TTC549 (cell line): ENCODE results near the gene AKNAD1.

Experiments
- FAIRE-seq: peaks from 2 replicates; lab custom pipeline; 2012; peaks lifted over from hg19 to GRCh38; lab: Jason Lieb, UNC

Gene AKNAD1

DNA sequence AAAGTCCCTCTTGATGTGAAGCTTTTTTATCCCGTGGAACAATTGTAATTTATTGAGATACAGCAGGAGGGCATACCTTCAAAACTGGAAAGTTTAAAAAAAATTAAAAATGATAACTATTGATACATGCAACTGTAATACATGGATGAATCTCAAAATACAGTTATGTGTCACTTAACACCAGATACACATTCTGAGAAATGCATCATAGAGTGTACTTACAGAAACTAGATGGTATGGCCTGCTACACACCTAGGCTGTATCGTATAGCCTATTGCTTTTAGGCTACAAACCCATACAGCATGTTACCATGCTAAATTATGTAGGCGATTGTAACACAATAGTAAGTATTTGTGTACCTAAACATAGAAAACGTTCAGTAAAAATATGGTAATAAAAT lies 7.1 kb upstream of the AKNAD1 start:
- FAIRE-seq = no peak

DNA sequence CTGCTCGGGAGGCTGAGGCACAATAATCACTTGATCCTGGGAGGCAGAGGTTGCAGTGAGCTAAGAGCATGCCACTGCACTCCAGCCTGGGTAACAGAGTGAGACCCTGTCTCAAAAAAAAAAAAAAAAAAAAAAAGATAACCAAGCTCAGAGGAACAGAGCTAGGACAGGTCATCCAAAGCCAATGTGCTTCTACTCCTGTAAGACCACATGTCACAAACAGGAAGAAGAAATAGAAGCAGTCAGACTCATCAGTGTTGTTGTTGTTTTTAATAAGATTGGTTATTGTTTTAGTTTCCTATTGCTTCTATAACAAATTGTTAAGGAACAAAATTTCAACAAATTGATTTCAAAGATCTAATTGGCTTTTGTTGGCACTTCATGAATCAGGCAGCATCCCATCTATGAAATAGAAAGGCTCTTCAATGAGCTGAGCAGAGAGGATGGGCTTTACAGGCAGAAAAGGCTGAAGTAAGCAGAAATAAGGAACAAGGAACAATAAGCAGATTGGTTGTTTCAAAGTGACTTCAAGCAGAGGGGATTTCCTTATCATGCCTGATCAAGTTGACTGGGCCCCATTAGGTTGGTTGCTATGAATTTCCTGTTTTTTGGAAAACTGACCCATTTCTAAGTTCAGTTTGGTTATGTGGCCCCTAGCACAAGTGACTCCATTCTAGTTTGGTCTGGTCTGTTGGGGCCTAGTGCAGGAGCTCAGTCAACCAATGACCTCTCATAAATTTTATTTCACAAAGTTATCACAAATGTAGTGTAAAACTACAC lies 6.0 kb upstream of the AKNAD1 start:
- FAIRE-seq = no peak

DNA sequence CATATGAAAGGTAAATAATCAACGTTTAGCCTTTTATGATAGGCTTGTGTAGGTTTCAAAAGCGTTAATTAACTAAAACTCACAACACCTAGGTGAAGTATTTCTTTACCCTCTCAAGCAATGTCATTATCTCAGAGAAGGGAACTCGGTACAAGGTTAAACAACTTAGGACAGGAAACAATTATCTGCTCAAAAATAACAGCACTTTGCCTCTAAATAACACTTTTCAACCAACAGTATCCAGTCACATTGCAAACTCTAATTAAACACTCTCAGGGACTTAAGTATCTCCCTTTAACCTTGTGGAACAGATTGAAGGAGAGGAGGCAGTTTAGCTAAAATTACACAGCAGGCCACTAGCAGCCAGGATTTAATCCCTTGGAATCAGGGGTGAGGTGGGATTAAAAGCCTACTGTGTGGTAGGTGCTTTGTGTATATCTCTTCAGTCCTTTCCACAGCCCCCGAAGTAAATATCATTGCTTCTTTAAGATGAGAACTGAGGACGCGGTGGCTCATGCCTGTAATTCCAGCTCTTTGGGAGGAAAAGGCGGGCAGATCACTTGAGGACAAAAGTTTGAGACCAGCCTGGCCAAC lies 5.2 kb upstream of the AKNAD1 start:
- FAIRE-seq = no peak

DNA sequence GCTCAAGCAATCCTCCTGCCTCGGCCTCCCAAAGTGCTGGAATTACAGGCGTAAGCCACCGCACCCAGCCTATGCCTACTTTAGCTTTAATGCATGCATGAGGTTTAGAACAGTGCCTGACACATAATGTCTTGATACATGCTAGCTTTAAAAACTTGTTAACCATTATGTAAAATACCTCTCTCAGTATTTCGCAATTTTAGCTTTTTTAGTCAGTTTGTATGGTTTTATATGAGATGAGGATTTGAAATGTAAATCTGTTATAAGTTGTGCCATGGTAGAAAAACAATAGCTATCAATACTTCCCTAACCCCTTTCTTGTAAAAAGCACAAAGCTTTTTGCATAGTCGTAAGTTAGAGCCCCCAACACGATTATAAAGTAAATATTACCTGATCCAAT lies 4.7 kb upstream of the AKNAD1 start:
- FAIRE-seq = no peak

DNA sequence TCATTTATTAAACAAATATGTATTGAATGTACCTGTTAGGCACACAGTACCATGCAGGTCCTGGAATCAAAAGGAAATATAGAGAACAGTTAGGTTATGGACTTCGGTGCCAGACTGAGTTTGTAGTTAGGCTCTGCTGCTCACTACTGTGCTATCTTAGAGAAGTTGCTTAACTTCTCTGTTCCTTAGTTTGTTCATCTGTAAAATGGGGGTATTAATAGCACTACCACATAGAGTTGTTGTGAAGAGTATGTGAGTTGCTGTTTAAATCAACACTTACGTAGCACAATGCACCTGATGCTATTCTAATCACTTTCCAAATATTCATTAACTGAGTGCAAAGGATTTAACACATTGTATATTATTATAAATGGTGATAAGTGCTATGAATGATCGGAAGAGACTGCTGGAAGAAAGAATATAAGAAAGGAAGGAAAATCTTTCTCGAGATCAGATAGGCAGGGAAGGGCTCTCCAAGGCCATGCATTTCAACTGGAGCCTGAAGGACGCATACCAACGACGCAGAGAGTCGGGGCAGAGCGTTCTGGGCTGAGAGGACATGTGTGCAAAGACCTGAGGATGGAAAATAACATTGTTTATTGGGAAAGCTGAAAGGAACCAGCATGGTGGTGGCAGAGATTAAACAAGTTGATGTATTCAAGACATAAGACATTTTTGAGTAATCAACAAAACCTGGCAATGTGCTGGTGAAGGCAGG lies 3.5 kb upstream of the AKNAD1 start:
- FAIRE-seq = no peak

DNA sequence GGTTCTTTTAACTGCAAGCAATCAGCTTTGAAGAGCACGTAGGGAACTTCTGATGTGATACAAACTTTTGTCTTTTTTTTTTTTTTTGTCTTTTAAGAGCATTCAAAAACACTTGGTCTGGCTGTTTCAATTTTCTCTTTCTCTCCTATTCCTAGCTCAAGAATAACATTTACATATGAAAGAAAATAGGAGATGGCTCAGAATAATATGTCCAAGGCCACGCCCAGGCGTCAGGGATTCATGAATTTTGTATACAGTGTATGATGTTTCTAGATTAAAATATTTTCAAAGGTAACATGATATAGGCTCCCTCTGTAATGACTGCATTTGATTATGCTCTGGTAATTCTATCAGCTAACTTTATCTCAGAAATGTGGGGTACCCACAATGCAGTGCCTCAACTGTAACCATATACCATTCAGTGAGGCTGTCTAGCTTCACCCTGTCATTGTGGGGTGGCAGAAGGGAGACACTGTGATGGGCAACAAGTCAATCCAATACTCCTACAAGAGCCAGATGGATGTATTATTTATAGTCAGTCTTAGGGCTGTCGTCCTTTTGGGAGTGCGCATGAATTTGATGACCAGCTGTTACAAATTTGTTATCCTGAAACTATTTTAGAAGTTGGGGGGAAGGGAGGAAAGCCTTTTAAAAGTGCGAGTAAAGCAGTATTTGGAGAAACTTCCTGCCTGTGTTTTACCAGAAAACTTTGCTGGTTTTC lies 1.5 kb upstream of the AKNAD1 start:
- FAIRE-seq = no peak

DNA sequence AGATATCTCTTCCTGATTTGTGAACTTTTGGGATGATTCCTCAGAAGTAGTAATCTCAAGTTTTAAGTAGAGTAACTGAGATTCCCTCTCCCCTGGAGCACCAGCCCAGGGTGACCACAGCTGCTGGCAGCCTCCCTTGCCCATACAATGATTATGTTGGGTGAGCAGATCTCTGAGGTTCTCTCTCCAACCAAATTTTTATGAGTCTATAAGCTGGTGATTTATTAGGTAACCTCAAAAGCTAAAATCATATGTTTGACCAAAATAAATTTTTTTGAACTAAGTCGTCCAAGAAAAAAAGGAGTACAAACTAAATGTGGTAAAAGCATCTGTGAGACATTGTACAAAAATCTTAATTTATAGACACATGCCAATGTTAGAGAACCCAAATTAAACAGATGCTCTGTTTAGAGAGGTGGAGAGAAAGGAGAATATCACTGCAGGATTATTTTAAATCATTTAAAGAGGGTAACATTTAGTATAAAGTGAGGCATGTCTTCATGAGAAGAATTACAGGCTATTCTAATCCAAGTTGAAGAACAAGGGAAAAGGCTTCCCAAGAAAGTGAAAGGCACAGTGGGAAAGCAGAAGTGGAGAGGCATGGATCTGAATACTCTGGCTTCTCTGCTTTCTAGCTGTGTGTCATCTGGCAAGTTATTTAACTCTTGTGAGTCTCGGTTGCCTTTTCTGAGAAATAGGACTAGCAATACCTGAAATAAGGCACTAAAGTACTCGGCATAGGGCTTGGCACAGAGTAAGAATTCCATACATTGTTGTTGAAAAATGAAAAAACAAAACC lies 2.5 kb downstream of the AKNAD1 start:
- FAIRE-seq = no peak

DNA sequence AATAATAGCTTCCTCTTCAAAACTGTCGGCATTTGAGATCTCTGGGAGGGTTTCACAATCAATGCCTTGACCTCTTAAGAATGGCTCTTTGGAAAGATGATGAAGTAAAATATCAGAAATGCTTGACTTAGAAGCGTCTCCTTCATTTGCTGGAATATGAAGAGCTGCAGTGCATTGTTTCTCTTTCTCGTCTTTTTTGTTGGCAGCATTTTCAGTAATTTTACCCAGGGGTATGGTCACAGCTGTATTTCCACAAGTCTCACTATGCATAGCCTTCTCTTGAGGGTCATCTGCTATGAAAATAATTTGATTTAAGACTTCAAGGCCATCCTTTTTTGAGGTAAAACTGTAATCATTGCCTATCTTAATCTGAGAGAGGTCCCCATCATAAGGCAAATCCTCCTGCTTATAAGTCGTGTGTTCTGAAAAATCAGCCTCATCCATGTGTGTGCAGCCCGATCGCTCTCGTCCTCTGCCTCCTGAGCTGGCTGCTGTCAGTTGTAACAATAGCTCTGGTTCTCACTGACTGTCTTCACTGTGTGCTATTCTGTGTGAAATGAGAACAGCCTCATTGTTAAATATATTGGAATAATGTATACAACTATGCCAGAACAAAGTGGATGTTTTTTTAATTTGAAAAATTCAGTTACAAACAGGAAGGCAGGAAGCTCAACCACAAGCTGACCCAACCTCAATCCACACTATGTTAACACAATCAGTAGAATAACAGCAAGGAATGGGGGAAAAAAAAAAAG lies 4.5 kb downstream of the AKNAD1 start:
- FAIRE-seq = no peak

DNA sequence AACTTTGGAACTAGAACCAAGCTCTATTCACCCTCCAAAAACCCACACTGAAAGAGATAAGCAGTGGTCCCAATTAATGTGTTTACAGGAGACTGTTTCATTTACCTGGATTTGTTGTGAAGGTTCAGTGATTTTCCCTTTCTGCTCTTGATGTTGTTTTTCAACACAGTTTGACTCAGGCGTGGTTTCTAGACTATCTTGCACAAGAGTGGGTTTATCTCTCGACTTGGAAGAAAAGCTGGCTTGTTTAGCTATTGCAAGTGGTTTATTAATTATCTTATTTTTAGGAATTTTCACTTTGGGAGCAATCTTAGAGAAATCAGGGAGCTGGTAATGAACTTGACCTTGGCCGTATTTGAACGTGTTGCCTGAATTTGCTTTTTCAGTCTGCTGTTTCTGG lies 5.3 kb downstream of the AKNAD1 start:
- no peak for FAIRE-seq

DNA sequence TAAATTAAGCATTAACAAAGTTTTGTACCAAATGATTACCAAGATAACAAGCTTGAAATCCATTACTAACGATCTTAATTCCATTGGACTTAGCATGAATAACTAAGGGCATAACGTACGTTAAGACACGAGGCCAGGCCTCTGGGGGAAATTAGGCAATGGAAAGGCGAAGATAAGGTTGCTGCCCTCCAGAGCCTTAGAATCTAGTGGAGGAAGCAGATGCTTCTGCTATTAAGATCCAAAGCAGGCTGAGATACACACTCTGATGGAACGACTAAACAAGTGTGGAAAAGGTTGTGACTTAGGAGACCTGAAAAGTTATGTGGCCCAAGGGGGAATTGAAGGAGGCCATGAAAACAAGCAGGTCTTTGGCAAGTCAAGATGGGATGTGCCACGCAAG lies 6.0 kb downstream of the AKNAD1 start:
- no peak for FAIRE-seq

DNA sequence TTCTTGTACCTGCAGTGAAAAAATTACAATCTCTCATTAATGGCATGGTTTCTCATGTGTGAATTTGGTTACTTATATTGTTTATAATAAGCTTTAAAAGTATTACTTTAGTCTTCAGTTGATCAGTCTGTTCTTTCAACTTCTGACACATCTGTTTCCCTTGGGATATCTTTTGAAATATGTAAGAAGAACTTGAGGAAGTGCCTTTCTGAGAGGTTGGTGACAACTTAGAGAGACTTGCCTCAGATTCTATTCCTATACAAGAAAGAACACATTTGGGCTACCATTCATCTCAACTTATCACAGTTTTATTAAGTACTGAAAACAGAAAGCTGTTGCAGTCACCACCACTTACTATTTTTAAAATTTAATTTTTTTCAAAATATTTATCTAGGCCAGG lies 8.1 kb downstream of the AKNAD1 start:
- no peak for FAIRE-seq

DNA sequence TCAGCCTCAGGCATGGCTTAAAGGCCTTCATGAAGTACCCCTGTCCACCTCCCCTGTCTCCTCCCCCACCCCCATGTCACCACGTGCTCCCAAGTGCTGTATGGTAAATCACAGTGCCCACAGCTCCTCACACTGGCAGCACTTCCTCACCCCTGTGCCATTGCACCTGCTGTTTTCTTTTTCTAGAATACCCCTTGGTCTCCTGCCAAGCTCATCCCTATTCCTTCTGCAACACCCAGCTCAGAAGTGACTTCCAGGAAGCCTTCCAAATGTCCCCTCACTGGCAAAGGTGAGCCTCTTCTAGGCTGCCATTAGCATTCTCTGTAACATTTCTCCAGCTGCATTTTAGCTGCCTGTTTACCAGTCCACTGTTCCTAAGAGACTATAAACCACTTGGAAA lies 9.4 kb downstream of the AKNAD1 start:
- FAIRE-seq = no peak

DNA sequence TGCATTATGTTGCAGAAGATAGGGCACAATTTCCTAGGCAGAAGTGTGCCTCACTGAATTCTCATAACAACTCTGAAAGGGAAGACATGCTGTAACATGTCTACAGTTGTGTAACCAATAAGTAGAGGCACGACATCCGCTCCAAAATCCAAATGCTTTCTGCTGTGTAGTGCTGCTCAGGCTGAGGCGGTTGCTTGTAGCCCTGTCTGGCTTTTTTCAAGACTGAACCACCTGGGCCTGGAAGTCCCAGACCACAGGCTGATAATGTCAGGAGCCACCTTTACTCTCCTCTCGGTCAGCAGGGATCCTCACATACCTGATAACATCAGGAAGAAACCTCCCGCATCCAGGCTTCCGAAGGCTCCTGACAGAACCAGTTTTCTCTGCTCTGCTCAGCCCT lies 10.9 kb downstream of the AKNAD1 start:
- FAIRE-seq = no peak

DNA sequence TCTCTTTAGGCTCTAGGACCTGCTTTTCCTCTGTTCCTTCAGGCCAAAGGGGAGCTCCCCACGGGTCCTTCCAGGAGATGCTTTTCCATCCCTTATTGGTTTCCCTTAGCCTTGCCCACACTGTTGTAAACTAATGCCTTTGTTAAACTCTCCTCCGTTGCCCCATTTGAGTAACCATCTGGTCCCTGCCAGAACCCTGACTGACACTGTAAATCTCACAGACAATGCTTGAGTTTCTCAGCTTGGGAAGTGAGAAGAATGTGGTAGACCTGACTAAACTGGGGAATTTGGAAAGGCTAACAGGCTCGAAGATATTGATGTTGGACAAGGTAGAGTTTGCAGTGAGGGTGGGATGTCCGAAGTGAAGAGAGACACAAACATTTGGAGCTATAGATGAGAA lies 11.4 kb downstream of the AKNAD1 start:
- no peak for FAIRE-seq

DNA sequence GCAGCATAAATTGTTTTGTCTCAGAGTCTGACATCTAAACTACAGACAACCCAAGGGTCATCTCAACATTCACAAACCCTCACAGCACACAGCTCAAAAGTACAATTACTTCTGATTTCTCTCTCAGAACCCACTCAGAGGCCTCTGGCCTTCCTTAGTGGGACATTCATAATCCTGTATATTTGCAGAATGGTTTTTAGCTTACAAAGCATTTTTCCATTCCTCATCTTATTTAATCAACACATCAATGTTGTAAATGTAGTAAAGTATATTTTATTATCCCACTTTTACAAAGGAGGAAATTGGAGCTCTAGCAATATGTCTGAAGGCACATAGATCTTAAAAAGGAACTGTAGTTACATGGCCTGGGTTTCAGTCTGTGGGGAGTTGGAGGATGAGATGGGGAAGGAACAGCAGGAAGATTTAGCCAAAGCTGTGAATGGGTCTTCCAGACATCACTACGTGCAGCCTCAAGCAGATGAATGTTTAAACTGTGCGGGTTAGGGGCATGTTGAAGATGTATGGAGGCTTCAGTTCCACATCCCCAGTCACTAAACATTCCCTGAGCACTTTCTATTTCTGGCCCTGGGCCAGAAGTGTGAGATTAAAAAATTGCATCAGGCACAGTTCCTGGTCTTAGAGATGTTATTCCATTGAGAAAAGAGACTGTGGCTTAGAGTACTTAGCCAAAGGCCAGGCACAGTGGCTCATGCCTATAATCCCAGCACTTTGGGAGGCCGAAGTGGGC lies 13.3 kb downstream of the AKNAD1 start:
- no peak for FAIRE-seq

DNA sequence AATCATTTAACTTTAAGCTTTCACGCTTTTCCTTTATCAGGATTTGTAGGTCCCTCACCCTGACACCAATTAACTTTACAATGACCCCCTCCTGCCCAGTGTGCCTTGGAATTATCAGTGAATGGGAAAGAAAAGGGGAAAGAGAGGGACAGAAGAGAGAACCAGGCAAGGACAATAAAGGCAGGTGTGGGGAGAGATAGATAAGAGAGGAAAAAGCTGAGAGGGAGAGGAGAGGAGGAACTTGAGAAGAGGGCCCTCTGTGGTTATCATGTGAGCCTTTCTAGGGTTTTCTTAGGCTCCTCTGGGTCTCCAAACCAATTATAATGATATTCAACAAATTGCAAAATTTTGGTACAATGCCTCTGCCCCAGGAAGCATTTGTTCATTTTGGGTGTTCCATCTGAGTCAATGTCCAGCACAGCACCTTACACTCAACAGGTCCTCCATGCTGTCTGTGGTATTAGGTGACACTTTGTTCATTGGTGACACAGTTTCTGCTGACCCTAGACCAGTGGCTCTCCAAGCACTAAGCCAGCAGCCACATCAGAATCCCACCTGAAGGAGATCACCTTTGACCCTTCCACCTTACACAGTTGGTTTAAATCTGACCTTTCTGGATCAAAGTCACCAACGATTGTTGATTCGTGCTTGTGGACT lies 14.2 kb downstream of the AKNAD1 start:
- no peak for FAIRE-seq

DNA sequence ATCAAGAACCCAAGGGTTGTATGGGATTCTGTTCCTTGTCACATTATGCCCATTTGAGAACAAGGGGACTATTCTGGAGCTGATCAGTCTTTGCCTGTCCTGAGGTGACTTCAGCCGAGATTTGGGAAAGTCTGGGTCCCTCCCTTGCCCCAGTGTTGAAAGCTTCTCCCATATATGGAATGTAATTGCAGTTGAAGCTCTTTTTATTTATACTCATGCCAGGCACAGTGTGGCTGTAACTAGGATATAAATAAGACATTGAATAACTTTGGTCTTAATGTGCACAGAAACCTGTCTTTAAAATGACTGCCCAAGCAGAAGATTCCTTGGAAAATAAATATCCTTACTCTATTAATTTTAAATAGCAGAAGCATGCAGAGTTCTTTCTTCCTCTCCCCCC lies 15.2 kb downstream of the AKNAD1 start:
- no peak for FAIRE-seq

DNA sequence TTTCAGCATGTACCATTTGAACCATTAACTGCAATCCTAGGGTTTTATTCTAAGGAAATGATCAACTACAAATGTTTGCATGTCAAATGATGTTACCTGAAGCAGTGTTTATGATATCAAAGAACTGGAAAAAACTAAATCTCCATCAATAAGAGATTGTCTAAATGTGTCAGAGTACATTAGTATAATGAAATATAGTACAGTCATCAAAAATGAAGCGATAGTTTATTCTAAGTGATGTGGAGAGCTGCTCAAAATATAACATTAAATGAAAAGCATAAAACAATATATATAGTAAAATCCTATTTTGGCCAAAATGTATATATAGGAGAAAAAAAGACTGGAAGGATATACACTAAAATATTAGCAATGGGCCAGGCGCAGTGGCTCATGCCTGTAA lies 24.0 kb downstream of the AKNAD1 start:
- no peak for FAIRE-seq

DNA sequence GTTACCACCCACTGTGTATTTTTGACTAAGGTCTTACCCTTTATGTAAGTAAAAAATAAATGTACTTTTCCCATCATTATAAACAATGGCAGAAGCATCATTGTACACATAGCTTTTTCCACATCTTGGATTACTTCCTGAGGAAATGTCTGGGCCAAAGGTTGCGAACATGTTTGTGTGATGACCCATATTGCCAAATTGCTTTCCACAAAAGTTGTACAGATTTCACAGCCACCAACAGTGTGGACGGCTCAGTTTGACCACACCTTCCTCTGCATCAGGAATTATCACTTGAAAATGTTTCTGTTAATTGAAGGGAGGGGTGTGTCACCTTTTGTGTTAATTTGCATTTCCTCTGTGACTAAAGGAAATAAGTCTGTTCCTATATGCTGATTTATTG lies 25.7 kb downstream of the AKNAD1 start:
- no peak for FAIRE-seq
